NOMO-1 treated with dmso at 0.1 percent for 144 hours (cell line): ENCODE results near the gene KRT36.

Experiments
- DNase-seq: peaks from one replicate; lab custom pipeline; 2025; ENCODE audit not compliant: unreplicated experiment; lab: John Stamatoyannopoulos, UW

Gene KRT36

DNA sequence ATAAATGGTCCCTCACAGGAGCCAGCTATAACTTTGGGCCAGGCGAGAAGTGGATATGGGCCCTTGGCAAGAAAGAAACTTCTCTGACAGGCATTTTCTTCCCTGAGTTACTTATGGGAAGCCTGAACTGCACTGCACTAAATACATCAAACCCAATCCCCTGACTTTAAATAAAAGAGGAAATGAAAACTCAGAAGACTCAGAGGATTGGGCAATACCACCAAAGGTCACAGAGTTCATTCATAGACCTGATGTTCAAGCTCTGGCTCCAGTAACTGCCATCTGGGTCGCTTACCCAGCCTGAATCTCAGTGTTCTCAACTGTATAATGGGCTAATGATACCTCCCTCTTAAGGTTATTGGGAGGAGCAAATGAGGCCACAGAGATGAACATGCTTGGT is 9.6 kb downstream of the KRT36 start:
- peak; percentile 13 for DNase-seq

DNA sequence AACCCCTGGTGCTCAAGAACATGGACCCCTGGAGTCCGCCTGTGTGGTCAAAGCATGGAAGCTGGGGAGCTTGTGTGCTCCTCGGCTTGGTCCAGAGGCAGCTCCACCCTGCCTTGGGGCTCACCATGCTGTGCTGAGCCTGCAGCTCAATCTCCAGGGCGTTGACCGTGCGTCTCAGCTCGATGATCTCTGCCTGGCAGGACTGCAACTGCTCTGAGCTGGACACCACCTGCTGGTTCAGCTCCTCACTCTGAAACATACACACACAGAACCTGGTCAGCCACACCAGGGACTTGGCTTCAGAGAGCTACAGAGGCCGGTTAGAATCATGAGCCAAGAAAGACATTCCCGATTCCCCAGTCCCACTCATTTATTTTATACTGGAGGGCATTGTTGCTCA is 11.5 kb downstream of the KRT36 start:
- DNase-seq: no peak

DNA sequence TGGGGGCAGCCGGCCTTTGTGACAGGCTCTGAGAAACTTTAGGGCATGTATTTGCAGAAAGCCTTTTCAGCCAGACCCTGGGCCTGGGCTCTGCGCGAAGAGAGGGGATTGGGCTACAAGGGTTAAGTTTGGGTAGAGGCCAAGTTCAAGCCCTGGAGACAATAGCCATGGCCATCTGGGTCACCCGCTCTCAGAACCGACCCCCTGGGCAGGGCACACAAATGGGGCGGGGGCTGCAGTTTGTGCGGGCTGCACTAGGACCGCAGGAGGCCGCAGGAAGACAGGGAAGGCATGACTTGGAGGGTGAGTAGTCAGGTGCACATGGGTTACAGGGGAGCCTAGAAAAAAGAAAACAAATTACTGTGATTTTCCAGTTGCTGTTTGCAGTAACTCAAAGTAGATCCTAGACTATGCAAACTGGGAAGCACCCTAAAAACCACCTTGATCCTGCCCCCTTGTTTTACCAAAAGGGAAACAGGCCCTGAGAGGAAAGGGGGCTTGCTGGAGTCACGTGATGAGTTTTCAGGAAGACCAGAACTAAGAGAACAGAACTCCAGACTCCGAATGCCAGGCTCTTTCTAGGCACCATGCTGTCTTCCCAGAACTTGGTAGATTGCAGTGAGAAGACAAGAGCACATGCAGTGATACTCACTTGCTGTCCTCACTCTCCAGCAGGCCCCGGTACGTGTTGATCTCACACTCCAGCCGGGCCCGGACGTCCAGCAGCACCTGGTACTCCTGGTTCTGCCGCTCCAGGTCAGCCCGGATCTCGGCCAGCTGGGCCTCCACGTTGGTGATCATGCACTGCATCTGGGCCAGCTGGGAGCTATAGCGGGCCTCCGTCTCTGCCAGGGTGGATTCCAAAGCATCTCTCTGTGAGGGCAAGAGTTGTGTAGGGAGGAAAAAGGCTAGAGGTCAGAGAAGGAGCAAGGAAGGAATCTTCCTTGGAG is 12.6 kb downstream of the KRT36 start:
- DNase-seq: no peak

DNA sequence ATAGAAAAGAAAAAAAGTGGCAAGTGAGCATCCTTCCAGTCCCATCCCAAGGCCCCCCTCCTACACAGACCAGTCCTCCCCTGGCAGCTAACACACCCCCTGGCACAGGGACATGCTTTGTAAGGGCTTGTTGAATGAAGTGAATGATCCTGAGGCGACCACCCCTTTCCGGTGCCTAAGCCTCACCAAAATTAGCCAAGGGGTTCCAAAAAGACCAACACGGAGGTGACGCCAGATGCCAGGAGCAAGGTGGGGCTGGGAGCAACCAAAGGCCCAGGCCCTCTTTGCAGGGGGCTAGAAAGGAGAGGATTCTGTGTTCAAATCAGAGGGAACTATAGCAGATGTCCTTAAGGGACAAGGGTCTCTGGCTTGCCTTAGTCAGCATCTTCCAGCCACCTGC is 14.3 kb downstream of the KRT36 start:
- DNase-seq: no peak

DNA sequence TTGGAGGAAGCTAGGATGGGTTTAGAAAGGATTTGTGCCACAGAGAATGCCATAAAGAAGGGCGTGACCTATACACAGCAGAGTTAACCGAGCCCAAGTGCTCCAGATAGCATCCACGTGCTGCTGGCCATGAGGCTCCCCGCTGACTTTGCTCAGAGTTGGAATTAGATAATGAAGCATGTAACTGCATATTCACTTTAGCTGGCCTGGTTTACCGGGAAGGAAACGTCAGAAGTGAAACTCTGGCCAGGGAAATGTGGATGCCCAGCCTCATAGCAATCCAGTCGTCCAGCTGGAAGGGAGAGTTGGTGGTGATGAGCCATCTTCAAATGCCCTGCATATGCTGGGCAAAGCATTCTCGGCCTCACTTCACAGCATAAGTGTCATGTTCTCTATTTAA is 14.8 kb downstream of the KRT36 start:
- no peak for DNase-seq

DNA sequence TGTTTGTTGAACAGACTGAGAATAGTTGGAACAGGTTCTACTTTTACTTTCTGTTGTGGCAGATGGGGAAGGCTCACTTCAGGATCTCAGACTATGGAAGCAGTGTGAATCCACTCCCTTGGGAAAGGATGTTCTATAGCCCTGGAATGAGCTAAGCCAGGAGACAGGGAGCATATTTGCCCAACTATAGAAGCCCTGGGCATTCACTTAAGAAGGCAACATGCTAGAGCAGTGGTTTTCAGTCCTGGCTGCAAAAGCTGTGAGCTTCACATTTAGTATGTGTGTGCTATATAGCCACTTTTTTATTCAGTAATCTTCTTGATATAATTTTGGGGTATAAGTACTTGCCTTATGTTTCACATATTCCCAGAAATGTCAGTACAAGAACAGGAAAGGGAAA is 21.4 kb downstream of the KRT36 start:
- DNase-seq: no peak

DNA sequence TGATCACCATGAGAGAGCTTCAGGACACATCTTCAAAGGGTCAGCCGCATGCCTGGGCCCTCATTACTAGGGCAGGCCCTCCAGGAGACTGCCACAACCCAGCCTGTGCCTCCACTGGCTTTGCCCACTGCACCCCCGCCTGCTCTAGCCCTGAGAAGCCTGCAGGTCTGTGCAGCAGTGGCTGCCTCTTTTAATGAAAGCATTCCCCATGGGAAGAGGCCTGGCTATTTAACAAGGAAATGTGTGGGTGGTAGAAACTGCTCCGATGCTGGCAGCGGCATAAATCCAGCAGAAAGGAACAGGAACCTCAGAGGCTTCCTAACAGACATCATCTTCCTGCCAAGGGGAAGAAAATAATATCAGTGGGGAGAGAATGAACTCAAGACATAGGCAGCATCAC is 22.1 kb downstream of the KRT36 start:
- no peak for DNase-seq

DNA sequence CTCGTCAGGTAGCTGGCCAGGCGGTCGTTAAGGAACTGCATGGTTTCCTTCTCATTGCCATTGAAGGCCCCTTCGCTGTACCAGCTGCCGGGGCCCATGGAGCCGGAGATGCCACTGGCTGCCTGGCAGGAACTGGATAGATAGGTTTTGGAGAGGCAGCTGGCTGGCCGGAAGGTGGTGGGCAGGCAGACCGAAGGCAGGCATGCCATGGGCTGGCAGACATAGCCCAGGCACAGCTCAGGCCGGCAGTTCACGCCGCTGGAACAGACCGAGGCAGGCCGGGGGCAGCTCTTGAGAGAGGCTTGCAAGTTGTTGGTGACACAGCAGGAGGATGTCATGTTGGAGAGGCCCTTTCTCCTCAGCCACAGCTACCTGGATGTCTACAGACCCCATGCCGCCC is 22.7 kb downstream of the KRT36 start, which contains the start of gene KRT32:
TSS of gene KRT32 (minus strand) at position 399 of the 400 bp plus-strand sequence. CDS start at position 338, 61 bp downstream.
- DNase-seq: no peak

DNA sequence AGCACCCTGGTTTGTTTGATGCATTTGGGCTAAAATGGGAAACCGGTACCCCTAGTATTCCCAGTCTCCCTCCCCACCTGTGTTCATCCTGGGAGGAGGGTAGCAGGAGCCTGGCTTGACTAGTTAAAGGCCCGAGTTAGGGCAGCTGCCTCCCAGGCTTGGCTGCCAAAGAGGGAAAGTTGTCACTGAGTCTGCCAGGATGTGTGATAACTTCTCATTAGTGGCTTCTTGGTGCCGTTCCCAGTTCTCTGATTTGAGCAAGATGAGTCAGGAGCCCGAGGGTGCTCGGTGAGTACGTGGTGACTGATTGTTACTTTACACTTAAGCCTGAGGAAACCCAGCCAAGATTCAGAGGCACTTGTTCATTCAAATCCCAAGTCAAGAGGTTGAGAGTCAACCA is 25.0 kb downstream of the KRT36 start:
- no peak for DNase-seq

DNA sequence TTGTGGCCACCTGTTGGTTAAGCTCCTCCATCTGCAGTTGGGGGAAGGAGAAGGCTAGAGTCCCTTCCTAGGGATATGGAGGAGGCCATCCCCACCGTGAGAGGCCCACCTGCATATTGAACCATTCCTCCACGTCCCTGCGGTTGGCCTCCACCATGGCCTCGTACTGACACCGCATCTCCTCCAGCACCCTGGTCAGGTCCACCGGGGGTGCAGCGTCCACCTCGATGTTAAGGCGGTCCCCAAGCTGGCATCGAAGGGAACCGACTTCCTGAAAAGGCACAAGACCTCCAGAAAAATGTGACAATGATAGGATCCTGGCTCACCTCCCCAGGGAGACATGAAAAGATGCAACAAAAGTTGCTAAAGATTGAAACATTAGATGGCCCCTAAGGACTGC is 25.5 kb downstream of the KRT36 start:
- no peak for DNase-seq

DNA sequence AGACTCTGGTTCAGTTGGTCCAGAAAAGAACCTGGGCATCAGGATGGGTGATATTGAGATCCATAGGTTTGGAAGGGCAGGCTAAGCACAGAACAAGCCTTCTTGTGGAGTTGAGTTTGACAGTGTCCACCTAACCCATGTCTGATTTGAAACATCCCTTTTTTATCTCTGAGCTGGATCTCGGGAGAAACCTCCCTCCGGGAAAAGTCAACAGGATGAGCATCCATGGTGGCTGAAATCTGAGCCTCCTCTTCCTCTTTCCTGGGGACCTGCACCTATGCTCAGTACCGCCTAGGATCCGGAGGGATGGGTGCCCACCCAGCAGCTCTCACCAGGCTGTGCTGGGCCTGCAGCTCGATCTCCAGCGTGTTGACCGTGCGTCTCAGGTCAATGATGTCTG is 26.0 kb downstream of the KRT36 start:
- no peak for DNase-seq

DNA sequence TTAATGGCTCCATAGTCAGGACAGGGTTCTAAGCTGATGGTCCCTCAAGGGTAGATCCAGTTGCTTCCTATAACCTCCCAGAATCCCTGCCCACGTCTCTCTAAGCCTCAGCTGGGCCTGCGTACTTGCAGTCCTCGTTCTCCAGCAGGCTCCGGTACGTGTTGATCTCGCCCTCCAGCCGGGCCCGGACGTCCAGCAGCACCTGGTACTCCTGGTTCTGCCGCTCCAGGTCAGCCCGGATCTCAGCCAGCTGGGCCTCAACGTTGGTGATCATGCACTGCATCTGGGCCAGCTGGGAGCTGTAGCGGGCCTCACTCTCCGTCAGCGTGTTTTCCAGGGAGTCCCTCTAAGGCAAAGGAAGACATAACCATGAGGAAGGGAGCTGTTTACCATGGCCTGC is 27.0 kb downstream of the KRT36 start:
- no peak for DNase-seq

DNA sequence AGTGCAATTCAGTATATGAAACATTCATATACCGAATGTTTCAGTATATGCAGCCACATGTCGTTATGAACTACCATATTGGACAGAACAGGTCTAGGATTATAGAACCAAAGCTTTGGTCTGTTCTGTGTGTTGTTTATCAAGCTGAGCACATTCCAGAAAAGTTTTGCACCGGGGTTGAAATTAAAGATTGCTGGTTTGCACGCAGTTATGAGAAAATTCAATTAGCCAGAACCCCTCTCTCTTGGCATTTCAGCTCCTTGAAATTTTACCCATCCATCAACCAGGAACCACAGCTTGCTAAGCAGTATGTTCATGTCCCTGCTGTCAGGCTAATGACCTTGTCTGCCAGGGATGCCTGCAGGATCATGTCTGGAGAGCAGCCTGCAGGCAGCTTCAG is 32.0 kb downstream of the KRT36 start:
- DNase-seq: no peak

DNA sequence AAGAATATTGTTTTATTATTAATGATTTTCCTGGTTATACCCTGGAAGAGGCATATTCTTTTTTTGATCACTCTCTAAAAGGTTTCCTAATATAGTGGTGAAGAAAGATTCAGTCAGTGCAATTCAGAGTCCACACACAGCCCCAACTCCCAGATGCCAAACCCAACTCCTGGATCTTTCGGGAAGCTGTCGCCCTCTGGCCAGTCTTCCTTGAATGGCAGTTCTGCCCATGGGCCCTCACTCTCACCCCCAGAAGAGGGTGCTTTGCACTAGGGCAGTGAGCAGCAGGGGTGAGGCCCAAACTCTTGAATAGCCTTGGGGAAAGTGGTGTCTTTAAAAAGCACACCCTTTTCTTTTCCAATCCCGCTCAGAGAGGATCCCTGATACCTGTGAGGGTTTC is 33.5 kb downstream of the KRT36 start:
- DNase-seq: no peak

DNA sequence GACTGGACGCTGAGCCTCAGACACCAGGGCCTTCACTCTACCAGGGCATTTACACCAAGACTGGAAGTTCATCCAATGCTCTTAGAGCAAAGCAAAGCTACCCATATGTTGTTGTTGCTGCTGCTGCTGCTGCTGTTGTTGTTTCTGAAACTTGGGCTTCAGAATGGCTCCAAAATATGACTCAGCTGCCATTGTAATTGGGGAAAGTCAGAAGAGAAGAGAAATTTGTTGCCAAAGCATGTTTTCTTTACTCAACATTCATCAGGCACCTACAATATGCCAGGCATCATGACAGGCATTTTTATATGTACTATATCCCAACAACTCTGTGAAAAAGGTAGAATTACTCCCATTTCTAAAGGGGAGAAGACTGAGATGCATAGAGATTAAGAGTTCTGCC is 34.5 kb downstream of the KRT36 start:
- DNase-seq: no peak

DNA sequence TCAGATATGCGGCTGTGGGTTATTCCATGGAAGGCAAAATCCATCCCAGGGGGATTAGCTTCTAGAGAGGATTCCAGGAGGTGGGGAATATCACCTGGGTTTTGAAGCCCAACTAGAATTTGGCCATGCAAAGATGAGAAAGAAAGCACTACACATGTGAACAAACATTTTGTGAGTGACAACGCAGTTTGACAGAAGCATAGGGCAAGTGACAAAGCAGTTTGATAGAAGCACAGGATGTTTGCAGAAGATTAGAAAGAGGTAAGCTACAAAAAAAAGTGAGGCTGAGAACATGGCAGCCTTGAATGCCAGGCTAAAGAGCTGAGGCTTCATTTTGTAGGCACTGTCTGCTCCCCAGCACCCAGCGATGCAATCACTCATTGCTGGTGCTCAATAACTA is 36.6 kb downstream of the KRT36 start:
- DNase-seq: no peak

DNA sequence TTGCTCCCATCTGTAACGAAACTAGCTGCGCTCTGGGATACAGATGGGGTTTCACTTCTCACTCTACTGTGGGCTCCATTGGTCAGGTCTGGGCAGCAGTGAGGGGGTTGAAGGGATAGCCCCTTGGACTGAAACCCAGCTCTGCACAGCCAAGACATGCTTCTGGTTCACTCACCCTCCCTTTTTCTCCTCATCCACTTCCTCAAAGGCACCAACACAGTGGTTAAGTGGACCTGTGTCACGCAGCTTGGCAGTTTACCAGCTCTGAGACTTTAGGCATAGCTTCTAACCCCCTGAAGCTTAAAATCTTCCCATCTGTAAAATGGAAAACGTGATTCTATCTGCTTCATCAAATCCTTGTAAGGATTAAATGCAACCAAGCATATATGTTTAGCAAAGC is 37.4 kb downstream of the KRT36 start:
- no peak for DNase-seq

DNA sequence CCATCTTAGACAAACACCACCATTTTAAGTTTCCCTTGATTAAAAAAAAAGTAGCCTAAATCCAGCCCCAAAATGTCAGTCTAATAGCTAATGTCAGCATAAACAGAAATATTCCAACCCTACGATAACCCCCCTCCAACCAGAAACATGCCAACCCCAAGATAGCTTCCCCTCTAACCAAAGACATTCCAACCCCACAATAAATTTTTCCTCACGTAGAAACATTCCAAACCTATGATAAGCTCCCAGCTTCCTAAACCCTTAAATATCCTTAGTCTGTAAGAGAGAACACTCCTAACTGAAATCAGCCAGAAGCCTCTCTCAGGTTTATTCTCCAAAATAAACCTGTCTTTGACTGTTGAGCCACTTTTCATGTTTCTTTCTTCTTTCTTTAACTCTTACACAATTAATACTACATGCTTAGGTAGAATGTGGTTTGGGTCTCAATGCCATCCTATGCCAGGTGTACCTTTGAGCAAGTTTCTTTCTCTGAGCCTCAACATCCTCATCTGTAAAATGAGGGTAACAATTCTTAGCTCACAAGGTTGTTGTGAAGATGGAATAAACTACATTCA is 38.5 kb downstream of the KRT36 start:
- DNase-seq: no peak

DNA sequence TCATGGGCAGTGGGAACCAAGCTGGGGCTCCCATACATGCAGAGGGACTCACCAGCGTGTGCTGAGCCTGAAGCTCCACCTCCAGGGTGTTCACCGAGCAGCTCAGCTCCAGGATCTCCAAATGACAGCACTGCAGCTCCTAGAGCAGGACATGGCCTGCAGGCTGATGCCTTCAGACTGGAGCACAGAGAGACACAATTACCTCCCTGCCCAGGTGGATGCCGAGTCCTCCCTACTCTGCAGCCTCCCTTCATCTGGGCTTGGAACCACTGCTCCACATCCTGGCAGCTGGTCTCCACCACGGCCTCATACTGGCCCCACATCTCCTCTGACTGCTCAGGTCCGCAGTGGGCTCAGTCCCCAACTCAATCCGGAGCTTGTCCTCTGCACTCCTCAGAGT is 40.7 kb downstream of the KRT36 start:
- DNase-seq: no peak

DNA sequence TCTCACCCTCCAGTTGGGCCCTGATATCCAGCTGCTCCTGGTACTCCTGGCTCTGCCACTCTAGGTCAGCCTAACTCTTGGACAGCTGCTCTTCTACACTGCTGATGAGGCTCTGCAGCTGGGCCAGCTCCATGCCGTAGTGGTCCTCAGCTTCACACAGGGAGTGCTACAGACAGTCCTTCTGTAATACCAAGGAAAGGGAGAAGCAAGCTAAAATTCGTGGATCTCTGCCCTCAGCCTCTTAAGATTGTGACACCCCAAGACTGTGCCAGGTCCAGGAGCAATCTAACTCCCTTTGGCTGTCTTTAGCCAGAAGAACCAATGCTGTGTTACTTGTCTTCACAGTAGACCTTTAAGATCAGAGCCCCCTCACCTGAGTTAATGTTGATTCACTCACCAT is 41.2 kb downstream of the KRT36 start:
- no peak for DNase-seq

DNA sequence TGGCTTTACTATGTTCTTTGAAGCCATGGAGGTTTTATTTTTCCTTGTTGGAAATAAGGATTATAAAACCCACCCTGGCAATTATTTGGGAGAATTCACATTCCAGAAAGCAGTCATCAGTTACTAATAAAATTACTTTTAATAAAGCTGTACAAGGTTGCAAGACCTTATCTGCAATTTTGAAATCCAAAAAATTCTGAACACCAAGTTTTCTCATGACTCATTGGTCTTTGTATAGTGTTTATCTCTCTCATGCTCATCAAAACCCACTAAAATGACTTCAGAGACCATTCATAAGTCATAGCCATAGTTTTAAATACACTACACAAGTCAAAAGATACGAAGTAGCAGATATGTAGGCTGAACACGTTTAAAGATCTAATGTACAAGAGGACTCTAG is 42.9 kb downstream of the KRT36 start:
- no peak for DNase-seq

DNA sequence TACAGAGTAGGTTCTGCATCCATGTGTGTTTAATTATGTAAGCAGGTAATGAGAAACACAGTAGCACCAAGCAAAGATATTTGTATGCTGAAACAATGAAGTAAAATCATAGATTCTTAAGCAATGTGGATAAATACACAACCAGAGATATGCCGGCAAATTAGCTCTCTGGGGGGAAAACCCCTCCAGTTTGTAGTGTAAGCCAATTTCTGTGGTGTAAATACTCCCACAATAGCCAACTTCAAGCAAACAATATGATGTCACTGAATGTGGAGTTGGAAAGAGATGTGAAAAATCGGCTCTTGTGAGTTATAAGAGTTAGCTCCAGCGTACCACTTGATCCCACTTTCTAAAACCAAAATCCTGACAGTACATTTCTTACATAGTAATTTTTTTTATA is 45.1 kb downstream of the KRT36 start:
- no peak for DNase-seq

DNA sequence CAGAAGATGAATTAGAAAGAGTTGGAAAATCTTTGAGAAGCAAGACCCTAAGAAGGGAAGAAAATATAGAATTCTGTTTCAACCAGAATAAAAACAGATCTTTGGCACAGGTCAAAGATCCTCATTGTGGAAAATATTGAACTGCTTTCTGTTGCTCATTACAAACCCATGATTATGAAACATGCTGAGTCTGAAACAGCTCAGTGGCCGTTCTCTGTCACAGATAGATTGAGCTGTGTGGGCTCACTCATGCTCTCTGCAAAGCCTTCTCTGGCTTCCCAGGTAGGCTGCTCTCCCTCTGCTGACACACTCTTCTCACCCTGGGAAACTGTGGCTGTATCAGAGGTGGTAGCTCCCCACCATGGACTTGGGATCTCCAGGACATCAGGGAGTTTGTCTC is 45.5 kb downstream of the KRT36 start:
- no peak for DNase-seq
